ENCODE measurements around the gene CRYZL1. TPM values are rescaled to one million over a fixed set of nuclear protein-coding genes. Genes with fewer than 3 reads are reported as not detected.

CRYZL1 gene
- total RNA-seq, 1 experiment from 2014 or later, result 13.5 TPM

GRCh38 chr21:33587792-33588484 lies 53.6 kb downstream of the CRYZL1 start:
- Histone ChIP-seq H3K4me2 (ENCODE audit: insufficient read depth, insufficient read length, low read length) (peak overlapping the region; percentile 77), H2BK5ac (ENCODE audit: insufficient read length, low read length) (no peak overlapping the region), H3T11ph (ENCODE audit: low read length) (no peak overlapping the region), H3K27me3 (ENCODE audit: insufficient read depth, low read length) (no peaks in the 10 kb centered on the region), H3K27ac (ENCODE audit: insufficient read length, low read depth, low read length) (no peak overlapping the region), H3K14ac (ENCODE audit: insufficient read depth, low read length) (peak overlapping the region; percentile 14; the same call in 1 of the 2 replicates), H4K8ac (replicated peaks; ENCODE audit: insufficient read length, low read depth, low read length) (no peak overlapping the region), H3K9me3 (ENCODE audit: control insufficient read depth, low read depth, low read length) (no peaks in the 10 kb centered on the region), H3K4me1 (ENCODE audit: insufficient read depth, low read length) (no peaks in the 10 kb centered on the region), H3K18ac (ENCODE audit: insufficient read length, low read depth, low read length) (no peak overlapping the region), H2AK5ac (ENCODE audit: insufficient read length, low read length) (no peak overlapping the region), H2BK15ac (ENCODE audit: low read depth, low read length) (no peak overlapping the region), H2BK120ac (ENCODE audit: low read depth, low read length, poor library complexity, severe bottlenecking) (no peak overlapping the region), H4K20me1 (ENCODE audit: control insufficient read depth, insufficient read depth, insufficient read length) (no peaks in the 10 kb centered on the region), H3K23me2 (ENCODE audit: insufficient read length, low read depth, low read length, poor library complexity, severe bottlenecking) (peaks cover 10% of the 10 kb centered on the region), H3K23ac (ENCODE audit: insufficient read length, low read depth, low read length) (no peak overlapping the region), H3K9ac (ENCODE audit: extremely low read depth, insufficient read length, low read length) (peak overlapping the region; percentile 12), H4K91ac (ENCODE audit: insufficient read length, low read depth, low read length) (no peak overlapping the region), H3K4ac (ENCODE audit: low read depth, low read length) (no peak overlapping the region), H2AFZ (ENCODE audit: low read length) (peak overlapping the region; percentile 32), H3K56ac (ENCODE audit: insufficient read length, low read depth, low read length) (no peak overlapping the region), H2BK20ac (ENCODE audit: low read depth, low read length, poor library complexity, severe bottlenecking) (no peak overlapping the region), H4K5ac (ENCODE audit: insufficient read length, low read depth, low read length) (no peak overlapping the region), H2BK12ac (ENCODE audit: insufficient read length, low read depth, low read length) (no peak overlapping the region), H3K79me2 (ENCODE audit: insufficient read depth, low read length) (0 out of 2 replicates have a peak, but pooled peaks cover 4% of the 10 kb centered on the region), H3K79me1 (ENCODE audit: insufficient read depth, low read depth, low read length, poor library complexity, severe bottlenecking) (no peaks in the 10 kb centered on the region)
- Mint-ChIP-seq H3K4me1 (peaks cover 14 to 15% of the 10 kb centered on the region in 2 experiments), H3K36me3 (ENCODE audit: insufficient read depth in 1 of 3, low read depth in 3 of 3) (peaks cover 9 to 26% (median 25%) of the 10 kb centered on the region in 3 experiments; a peak in 6 of 7 replicates), H3K9me3 (no peaks in the 10 kb centered on the region), H3K27me3 (ENCODE audit: low read depth) (no peaks in the 10 kb centered on the region), H3K27ac (peak overlapping the region in 2 of 3 experiments; percentile 65 to 90; a peak in 1 of 7 replicates), H3K4me3 (peak overlapping the region; percentile 84 to 90)
- peak; percentile 44 for DNase-seq
- no peak for TF ChIP-seq CTCF (conservative IDR thresholded peaks at IDR 0.05)
- no CpG with 5 or more reads among the region's 57 CpGs for WGBS (ENCODE audit: extremely low coverage, insufficient read length, low lambda C conversion rate)
